ENCODE results near the gene LAMA3.

DNA sequence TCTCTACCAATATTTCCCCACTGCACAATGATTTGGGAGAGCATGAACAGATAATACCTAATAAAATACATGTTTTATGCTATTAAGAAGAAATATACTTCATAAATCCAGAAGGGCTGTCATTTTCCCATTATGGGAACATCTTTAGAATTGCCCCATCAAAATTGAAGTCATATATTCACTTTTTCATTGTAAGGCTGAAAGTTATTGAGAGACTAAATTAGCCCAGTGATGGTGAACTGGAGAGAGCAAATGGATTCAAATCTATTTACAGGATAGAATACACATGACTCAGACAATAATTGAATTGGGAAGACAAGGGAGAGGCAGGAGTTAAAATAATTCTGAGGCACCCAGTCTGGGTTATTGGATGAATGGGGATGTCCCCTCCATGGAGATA, 245.6 kb downstream of the LAMA3 start:
- no peak for TF ChIP-seq CTCF (IDR thresholded peaks at IDR 0.05)
- TF ChIP-seq POLR2A (IDR thresholded peaks at IDR 0.05) = no peak
- TF ChIP-seq EP300 (IDR thresholded peaks at IDR 0.05) = no peak
